Fibroblast of peridontal ligament (primary cell): ENCODE data around the gene PSMB9.
"Not testable (repeated sequence)": the region's sequence is repeated elsewhere in the genome, so short reads cannot be mapped to it uniquely, and the experiment has no call there.

Experiments used
- DNase-seq: peaks from one replicate; pipeline ENCODE4 v3.0.0-alpha.2; 2010; ENCODE audit errors: extremely low read depth

The PSMB9 gene

GRCh38 chr6:32860674-32861073 is 6.7 kb downstream of the PSMB9 start:
- DNase-seq, result no peak

DNA sequence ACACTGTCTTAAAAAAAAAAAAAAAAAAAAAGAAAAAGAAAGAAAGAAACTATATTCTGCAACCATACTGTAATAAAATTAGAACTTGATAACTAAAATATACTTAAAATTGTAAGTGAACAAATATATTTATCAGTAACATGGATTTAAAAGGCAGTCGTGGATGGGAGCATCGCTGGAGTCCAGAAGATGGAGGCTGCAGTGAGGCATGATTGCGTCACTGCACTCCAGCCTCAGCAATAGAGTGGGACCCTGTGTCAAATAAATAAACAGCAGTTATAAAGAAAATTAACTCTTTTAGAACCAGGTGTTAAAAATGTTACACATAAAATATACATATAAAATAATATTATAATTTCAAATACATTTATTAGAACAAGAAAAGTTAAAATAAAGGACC is 8.7 kb downstream of the PSMB9 start:
- DNase-seq, result no peak

DNA sequence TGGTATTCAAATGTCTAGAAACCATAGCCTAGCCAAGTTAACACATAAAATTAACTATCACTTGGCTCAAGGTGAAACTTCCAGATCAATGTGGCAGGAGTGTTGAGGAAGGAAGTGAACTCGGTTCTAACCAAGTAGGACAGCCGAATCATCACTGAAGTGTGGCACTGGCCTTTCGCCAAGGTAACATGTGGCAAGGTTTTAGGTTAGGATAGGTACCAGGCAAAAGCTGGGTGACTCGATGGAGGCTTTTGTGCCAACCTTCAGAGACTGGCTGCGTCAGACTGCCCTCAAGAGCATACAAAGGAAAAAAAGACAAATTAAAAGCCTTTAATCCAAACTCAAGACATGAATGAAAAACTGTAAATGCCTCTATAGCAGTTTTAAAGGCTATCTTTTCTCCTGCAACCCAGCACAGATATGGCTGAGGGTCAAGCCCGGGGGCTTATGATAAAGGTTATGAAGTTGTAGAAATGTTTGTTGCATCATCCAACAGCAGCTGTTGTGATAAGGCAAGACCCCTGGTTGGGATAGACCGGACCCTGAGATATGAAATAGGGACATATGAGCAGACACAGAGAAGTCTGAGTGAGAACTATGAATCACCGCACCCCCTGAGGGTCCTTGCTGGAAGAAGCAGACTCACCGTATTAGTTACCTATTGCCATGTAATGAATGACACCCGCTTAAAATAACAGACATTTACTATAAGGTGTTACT is 11.9 kb downstream of the PSMB9 start:
- no peak for DNase-seq

DNA sequence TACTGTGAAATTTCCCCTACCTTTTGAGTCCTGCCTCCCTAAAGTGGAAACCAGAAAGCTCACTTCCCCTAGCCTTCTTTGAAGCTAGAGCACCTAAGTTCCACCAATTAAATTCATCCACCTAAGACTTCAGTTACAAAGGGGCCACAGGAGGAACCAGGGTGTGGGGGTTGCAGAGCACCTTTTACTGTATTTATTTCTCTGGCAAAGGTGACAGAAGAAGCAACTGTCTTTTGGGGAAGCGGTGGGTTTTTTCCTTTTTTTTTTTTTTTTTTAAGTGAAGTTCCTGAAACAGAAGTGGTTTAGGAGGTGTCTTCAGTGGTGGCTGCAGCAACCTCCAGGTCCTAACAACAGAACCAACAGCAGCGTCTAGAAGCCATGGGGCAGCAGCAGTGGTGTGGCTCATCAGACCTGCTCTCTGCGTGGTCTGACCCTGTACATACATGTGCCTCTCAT is 13.1 kb downstream of the PSMB9 start:
- DNase-seq, result no peak

DNA sequence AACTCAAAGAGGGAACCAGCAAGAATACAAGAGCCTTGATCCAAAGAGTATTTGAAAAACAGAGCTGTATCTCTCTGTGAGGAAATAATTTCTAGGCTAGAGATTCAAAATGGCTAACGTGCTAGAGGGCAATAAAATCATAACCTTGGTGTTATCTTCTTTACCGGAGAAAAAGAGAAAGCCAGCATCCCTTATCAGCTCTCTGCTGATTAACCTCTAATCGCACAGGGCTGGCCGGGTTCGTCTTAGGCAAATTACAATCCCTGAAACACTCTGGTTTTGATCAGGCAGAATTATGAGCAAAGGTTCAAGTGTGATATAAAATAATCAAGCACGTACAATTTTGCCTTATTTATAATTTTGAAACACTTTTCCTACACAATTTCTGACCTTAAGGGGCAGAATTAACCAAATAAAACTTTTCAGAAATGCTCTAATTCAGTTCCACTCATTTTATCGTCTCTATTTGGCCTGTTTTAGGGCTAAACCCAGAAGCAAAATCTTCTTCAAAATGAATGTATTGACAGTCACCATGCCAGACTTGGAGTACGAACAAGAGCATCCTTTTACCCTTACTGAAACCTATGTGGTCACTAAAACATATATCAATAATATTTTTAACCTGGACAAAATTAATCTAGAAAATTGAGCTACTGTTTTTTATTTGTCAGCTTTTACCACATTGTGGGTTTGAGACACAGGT is 13.7 kb downstream of the PSMB9 start:
- no peak for DNase-seq

- DNase-seq, result peak; percentile 80
These were observed 14.3 kb downstream of the PSMB9 start for GRCh38 chr6:32868257-32868788.

GRCh38 chr6:32873947-32874346 is 20.0 kb downstream of the PSMB9 start:
- DNase-seq, result not testable (repeated sequence)

DNA sequence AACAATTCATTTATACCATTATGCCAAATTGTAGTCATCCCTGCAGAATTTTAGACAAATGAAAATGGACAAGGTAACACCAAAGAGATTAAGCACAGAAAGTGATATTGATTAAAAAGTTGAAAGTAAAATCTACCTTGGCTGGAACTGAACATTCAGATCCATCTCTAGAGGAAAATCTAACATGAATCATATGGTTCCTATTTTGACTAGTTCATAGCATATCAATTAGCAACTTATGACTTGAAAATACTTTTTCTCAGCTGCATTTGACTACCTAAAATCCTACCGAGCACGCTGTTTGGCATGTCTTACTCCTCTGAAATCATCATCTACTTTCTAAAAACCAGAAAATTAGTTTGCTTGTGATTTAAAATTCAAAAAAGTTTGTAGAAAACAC is 22.6 kb downstream of the PSMB9 start:
- DNase-seq, result no peak

DNA sequence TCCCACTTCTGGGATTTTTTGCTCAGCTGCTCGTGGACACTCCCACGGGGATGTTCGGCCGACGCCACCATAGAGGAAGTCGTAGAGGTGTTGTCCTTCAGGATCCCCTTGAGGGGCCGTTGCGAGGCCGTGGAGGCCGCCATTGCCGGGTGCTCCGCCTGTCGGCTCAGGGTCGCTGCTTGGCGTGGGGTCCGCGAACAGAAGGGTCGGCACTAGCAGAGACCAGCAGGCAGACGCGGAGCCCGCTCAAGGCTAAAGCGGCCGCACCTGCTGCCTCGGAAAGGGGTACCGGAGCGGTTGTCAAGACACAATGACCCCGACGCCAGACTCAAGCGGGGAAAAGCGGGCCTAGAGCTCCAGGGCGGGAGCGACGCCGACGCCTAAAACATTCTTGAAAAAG is 25.7 kb downstream of the PSMB9 start:
- DNase-seq, result no peak

DNA sequence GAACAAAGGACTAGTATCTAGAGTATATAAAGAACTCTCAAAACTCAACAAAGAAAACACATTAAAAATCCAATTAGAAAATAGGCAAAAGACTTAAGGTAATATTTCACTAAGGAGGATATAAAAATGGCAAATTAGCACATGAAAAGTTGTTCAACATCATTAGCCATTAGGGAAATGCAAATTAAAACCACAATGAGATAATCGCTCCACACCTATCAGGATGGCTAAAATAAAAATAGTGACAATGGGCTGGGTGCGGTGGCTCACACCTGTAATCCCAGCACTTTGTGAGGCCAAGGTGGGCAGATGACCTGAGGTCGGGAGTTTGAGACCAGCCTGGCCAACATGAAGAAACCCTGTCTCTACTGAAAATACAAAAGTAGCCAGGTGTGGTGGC is 27.0 kb downstream of the PSMB9 start:
- not testable (repeated sequence) for DNase-seq

DNA sequence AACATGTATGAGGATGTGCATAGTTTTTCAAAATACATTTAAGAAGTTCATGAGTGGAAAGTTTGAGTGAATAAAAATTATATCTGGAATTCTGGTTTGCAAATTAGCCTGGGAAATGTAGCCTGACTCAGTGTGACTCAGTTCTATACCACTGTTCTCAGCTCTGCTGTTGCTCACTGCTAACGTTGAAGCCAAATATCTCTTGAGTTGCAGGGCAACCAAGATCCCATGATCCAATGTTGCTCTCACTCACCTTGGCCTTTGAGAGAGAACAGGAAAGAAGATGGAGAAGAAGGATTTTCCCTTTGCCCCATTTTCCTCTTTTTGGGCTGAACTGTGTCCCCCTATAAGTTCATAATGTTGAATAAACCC is 28.9 kb downstream of the PSMB9 start:
- peak; percentile 79 for DNase-seq

- DNase-seq, result peak; percentile 88
These were observed 29.8 kb downstream of the PSMB9 start for GRCh38 chr6:32883789-32884188.

DNA sequence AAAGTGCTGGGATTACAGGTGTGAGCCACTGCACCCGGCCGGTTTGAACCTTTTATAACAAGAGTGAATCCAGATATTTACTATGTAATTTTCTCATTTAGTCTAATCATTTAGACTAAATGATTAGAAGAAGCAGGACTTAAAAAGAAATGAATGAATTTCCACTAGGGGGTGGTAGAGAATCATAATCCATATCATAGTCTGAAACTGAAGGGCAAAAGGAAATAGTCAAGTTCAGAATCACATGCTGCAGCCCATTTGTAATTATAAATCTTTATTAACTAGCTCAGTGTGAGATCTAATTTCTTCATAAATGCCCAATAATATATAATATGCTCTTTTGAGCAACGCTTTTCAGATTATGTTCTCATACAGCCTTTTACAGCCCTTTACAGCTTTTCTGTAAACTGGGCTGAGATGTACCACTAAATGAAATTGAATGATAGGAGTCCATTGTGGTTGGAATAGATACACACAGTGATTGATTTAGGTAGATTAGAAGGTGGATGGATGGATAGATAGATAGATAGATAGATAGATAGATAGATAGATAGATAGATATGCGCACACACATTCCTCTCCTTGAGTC is 31.8 kb downstream of the PSMB9 start:
- peak; percentile 94 for DNase-seq

GRCh38 chr6:32886681-32887383 is 32.8 kb downstream of the PSMB9 start:
- peak; percentile 87 for DNase-seq

GRCh38 chr6:32887616-32888015 is 33.6 kb downstream of the PSMB9 start:
- no peak for DNase-seq

GRCh38 chr6:32888576-32888975 is 34.6 kb downstream of the PSMB9 start:
- no peak for DNase-seq

DNA sequence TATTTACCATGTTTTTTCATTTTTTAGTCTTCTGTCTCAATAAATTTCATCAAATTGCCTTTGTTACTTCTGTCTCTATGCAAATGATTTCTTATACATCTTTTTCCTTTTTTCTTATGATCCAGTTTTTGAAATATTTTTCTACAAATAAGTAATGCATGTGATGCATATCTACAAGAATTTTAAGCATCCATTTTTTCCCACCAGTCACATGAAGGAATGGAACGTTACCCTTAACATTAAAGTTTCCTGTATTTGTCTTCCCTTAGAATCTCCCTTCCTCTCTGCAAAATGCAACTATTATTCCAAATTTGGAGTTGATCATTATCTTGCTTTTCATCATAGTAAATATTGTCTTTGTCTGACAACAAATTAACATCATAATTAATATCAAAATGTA is 35.5 kb downstream of the PSMB9 start:
- no peak for DNase-seq

- DNase-seq, result no peak
These were observed 36.8 kb downstream of the PSMB9 start for GRCh38 chr6:32890831-32891230.

DNA sequence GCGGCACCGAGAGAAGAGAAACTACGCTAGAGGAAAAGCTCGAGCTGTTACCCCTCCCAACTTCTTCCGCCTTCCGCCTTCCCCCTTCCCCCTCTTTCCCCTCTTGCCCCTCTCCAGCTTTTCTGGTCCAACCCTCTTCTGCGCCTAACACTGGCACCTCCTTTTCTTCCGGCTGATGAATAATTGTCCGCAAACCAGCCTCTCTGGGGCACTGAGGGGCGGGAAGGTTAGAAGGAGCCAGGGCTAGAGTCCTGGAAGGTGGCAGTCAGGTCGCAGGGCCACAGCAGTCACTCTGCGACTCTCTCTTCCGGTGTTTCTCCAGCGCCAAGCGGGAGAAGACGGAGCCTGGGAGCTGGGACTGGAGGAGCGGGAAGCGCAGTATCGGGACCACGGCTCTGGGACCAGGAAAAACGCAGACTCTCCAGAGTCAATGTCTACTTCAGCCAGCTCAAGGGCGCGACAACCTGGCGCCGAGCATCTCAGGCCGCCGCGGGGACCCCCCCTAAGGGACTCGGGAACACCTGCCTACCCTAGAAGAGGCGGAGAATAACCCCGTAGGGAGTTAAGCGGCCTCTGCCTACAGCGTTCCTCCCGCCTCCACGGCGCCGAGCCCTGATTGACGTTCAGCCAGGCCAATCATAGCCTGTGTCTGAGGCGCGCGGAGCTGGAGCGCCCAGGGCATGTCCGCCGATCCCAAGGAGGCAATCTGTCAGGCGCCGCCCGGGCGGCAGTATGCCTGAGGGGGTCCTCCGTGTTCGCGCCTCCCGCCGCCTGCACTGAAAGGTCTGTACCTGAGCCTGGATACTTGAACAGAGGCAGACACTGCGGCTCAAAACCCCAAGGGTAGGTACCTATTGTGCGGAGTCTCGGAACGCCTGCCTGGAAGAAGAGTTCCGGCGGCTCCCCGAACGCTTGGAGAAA is 40.4 kb downstream of the PSMB9 start:
- DNase-seq, result peak; percentile 90

DNA sequence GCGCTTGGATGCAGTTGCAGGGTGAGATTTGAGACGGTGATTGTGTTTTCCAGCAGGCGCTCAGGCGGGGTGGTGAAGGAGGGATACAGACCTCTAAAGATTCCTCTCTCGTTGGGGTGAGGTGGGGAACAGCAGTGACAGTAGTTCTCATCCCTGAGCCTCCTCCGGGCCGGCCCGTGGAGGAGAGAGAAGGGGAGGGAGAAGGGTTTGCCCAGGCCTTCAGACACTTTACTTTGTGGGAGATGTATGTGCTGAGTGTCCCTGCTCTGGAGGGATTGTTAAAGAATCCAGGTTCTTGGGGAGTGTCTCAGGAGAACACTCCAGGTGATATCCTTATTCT is 41.0 kb downstream of the PSMB9 start:
- DNase-seq, result no peak

DNA sequence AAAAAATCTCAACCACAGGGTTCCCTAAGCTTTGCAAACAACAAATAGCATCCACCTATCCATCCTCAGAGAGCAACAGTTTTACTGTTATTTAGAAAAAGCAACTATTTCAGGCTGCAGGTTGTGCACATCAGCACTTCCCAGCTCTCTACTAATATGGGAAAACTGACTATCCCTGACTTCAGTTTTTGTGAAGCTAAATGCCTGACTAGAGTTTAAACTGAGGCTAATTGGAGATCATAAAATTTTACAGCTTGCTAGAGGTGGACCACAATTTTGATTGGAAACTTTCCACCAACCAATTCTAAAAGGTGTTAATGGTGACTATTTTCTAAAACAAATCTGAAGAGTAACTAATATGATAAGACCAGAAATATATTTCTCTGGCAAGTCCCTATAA is 50.0 kb downstream of the PSMB9 start:
- no peak for DNase-seq
